ENCODE results near the gene SKAP1. TPM values are rescaled to one million over a fixed set of nuclear protein-coding genes. Genes with fewer than 3 reads are reported as not detected.
A peak's percentile ranks its signal among the peaks of the same experiment; 100 is the strongest.

The SKAP1 gene
- total RNA-seq, 1 donor from 2014 or later = 20.9 TPM

GRCh38 chr17:48330887-48331286, 99.1 kb downstream of the SKAP1 start:
- DNase-seq (ENCODE audit: low spot score) (no peak), ATAC-seq (no peak)

DNA sequence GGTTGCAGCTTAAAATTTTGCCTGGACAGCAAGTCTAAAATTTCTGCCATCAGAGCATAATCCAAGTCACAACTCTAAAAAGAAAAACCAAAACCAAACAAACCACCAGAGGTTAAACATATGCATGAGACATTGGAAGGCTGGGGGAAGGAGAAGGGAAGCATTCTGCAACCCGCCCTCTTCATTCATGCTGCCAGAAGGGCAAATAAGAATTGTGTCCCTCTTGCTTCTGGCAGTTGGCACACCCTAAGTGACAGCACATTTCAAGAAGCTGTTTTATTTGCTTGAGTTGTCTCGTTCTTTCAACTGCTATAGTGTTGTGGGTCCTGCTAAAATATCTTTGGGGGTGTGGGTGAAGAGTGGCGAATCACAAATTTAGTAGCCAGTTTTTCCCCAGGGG, 99.6 kb downstream of the SKAP1 start:
- DNase-seq (ENCODE audit: low spot score) (no peak), ATAC-seq (no peak)

DNA sequence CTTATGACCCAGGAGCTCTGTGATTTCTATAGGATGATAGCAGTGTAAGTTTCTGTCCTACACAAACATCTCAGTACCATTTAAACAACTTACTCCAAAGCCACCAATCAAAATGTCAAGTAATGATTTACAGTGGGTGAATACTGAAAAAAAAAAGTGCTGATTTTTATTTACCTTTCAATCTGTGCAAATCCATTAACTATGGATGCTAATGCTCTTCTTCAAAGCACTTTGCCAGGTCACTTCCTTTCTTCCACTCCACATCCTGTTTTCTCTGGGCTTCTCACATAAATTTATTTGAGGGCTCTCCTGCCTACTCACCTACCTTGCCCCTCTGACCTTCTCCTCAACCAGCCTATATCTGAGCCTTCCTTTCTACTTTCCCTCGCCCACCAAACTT, 101.6 kb downstream of the SKAP1 start:
- DNase-seq (ENCODE audit: low spot score) (no peak), ATAC-seq (no peak)

GRCh38 chr17:48326310-48326709, 103.7 kb downstream of the SKAP1 start:
- ATAC-seq = no peak
- no peak for DNase-seq (ENCODE audit: low spot score)

DNA sequence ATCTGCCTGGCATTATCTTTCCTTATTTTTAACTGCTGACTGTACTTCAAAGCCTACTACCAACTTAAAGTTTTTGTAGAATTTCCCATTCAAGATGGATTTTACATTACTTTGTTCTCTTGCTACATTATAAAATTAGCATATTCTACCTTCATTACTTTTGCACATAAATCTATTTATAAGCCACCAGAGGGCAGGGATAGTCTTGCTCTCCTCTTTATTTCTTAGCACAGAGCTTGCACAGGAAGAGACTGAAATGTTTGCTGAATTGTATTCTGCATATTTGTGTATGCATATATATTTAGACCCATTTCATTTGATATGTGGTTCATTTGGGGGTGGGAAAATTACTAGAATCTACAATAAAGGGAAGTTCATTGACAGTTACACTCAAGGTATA, 108.0 kb downstream of the SKAP1 start:
- ATAC-seq = no peak
- no peak for DNase-seq (ENCODE audit: low spot score)

GRCh38 chr17:48317732-48318131, 112.3 kb downstream of the SKAP1 start:
- ATAC-seq (no peak), DNase-seq (ENCODE audit: low spot score) (no peak)

- no peak for DNase-seq (ENCODE audit: low spot score)
Observed at GRCh38 chr17:48314716-48315115, 115.3 kb downstream of the SKAP1 start.

DNA sequence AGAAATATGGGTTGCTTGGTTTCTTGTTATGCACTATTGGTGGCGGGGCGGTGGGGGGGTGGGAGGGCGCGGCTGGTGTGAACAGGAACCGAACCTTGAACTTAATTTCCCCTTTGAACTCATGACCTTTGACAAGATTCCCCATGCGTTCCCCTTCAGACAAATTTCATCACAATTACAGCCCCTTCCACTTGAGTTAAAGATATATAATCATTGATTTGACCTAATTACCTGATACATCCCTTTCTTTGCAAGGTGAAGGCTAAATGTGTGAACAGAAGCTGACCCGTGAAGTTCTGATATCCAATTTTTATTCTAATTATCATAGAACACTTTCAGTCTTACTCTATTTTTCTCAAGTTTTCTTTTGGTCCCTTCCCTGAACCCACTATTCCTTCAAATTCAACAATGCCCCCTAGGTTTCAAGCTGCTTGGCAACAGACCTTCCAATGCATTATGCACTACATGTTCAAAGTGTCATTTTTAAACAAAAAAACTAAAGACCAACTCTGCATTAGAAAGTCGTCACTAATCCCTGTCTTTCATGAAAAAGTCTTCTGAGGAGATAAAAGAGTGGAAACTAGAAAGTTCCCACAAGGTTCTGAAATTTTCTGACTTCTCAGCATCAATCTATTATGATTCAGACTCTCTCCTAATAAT, 116.8 kb downstream of the SKAP1 start:
- DNase-seq (ENCODE audit: low spot score) (no peak), ATAC-seq (no peak)

More at GRCh38 chr17:48314716-48315115, 115.3 kb downstream of the SKAP1 start:
- ATAC-seq = no peak

DNA sequence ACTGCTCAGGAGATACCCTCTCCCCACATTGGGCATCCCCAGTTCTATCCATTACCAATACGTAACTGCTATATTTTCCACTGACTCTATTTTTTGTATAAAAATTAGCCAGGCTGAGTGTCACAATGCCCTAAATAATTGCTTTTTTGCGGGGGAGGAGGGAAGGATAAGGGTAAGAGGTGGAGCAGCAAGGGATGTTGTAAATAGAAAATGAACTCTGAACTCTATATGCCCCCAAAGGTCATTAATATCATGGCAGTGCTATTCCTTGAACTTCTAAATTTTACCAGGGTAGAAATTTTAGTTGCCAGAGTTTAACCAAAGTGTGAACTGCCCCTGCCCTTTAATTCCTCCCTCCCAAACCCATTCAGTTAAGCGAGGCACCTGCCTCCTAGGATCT, 118.7 kb downstream of the SKAP1 start:
- DNase-seq (ENCODE audit: low spot score) = no peak
- no peak for ATAC-seq

GRCh38 chr17:48310748-48311213, 119.2 kb downstream of the SKAP1 start:
- DNase-seq (ENCODE audit: low spot score) (no peak), ATAC-seq (no peak)

DNA sequence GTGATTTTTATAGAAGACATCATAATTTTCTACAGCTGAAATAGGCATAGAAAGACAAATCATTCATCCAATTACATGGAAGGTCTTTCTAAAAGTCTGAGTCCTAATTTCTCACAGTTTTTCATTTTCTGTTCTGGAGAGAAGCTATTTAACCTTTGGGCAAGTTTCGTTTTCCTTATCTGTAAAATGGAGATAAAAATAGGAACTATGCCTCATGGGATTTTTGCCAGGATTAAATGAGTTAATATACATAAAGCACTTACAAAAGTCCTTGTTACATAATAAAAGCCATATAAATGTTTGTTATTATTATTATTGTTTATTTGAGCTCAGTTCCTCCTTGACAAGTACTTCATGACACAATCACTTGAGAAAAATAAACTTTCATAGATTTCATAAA, 121.4 kb downstream of the SKAP1 start:
- no peak for ATAC-seq
- no peak for DNase-seq (ENCODE audit: low spot score)

DNA sequence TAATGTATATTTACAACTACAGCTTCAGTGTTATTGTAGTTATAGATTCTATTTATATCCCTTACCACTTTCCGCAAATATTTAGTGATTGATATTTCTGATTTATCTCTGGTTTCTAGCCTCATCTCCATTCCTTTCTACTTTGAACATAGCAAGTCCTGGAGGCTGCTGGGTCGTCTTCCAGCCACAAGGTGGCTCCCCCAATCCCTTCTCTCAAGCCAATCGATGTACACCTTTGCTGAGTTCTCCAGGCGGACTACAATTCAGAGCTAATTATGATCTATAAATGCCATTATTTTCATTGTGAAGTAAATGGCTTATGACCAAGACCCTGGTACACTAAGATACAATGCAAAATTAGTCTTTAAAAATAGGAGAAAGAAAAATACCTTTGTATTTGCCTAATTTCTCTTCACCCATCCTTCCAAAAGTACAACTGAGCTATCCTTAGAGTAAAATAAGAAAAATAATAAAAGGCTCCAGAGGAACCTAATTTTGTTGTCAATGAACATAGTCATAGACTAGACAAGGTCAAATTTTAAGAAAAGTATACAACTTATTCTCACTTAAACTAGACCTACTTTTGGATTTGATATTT, 122.1 kb downstream of the SKAP1 start:
- ATAC-seq = peak; percentile 95
- DNase-seq (ENCODE audit: low spot score) = peak; percentile 54

DNA sequence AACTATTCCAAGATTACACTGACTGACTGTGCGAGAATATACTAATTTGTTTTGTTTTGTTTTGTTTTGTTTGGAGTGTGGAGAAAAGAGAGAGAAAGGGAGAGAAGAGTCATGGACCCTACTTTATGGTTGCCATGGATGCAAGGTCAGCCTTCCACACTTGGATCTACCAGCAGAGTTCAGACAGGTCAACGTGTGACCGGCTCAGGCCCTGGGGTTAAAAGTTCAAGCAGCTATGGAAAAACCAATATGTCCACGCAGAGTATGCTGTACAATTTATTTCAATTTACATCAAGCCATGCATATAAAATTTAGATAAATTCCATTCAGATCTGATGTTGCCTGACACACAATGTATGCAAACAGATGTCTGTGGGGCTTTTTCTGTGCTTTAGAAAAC, 122.8 kb downstream of the SKAP1 start:
- DNase-seq (ENCODE audit: low spot score) (no peak), ATAC-seq (peak; percentile 33)

DNA sequence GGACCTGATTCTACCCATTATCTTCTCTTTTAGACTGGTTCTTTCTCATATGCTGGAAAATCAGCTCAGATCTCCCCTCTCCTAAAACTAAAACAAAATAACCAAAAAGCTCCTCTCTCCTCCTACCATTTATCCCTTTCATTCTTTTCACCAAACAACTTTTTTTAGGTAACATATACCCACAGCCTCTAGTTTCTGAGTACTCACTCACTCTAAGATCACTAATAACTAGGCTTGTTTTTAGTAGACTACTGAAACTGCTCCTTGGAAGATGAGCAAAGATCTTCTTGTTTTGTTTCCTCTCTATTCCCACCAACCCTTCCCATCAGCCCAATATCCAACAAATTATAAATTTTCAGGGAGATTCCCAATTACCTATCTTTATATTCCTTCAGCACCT, 129.0 kb downstream of the SKAP1 start:
- ATAC-seq (no peak), DNase-seq (ENCODE audit: low spot score) (no peak)

DNA sequence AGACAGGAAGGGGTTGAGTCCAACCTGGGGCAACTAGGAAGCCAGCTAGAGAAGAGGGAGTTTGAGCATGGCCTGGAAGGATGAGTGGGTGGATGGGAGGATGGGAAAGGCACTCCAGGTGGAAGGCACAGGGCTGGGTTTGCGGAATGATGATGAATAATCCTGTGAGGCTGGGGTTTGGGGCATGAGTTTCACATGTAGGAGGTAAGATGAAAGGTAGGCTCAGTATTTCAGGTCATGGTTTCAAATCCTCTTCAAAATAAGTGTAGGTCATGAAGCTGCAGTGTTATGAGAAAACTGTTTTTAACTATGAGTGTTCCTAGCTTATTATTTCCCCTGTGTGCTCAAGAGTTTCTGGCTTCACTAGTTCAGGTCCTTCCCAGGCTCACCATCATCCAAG, 130.3 kb downstream of the SKAP1 start:
- DNase-seq (ENCODE audit: low spot score) (no peak), ATAC-seq (no peak)

DNA sequence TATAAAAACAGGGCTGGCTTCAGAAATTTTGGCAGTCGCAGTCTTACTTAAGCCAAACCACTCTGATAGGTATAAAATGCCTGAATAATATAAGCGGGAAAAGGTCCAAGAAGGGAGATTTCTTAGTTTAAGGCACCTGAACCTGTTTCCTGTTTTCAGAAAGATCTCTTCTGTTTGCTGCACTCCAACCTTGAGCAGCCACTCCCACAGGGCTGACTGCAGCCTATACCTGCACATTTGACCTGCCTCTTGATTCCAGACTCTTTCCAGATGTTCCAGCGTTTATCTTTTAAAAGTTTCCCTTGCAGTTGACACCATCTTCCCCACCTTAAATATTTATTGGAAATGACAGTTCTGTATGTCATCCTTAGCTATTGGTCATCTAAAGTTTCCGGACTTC, 132.2 kb downstream of the SKAP1 start:
- ATAC-seq (no peak), DNase-seq (ENCODE audit: low spot score) (no peak)

DNA sequence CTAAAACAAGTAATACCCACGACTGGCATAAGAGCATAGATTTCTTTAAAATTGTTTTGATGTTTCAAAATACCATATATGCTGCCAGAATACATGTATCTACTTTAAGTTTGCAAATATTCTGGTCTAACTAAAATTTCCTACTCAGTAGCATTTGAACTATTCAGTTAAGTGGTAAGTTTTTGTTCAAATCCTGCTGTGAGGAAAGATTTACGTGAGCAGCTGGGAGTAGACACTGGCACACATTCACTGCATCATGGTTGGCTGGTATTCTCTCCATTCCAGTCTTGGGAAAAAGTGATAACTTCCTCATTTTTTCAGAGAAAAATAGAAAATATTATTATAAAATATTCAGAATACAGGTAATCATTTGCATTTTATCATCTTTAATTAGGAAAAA, 133.6 kb downstream of the SKAP1 start:
- ATAC-seq = no peak
- DNase-seq (ENCODE audit: low spot score) = no peak

- ATAC-seq (no peak), DNase-seq (ENCODE audit: low spot score) (no peak)
Observed at GRCh38 chr17:48295362-48296288, 134.4 kb downstream of the SKAP1 start.

DNA sequence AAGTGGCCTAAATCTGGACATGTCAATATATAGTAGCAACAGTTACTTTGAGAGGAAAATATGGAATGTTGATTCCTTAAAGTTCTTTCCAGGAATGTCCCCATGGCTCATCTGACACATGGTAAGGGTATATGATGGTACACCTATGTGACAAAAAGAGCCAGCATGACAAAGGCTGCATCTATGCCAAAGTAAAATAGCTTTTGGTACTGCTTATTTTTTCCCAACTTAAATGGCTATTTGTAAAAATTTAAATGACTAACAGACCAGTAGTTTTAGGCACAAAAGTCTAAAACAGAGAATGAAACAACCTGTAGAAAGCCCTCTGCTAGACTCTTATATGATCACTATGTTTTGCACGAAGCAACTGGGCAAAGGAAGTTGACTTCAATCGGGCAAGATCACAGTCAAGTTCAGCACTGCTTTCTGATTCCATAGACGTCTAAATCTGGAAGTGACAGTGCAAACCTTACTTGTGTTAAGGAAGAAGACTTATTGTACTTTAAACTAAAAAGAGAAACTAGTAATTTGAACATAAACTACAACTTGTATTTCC, 135.1 kb downstream of the SKAP1 start:
- DNase-seq (ENCODE audit: low spot score) (no peak), ATAC-seq (no peak)

DNA sequence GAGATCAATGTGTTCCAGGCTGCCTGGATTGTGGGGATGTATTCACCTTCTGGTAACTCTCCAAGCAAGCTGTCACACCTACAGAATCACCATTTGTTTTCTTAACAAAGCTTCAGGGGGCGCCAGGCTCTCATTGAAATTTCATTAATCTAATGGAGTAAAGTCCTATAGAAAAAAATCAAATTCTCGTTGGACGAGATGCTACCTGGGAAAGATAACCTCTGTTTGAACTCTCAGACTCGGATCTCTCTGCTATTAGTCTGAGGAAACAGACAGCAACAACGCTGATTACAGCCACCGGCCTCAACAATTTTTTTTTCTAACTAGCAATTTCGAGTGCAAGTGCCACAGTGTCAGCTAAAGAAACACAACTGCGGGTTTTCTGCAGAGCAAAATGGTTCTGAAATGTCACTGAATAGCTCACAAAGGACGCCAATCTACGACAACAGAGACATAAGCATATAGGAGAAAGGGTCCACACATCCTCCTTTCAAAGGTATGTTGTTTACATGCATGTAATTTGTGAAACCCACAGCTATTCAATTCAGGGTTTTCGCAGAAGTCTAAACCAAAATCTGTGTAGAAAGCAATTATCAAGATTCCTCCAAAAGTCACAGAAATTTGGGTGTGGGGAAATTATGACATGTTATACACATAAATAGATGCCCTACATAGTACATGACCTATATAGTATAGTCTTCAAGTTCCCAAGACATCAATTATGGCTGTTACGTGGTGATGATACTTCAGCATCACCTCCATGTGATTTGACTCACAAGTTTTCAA, 135.8 kb downstream of the SKAP1 start:
- no peak for ATAC-seq

More for the DNA sequence above, 135.8 kb downstream of the SKAP1 start:
- no peak for DNase-seq (ENCODE audit: low spot score)
